Measurements from ENCODE around the gene SMIM23. TPM values are rescaled to one million over a fixed set of nuclear protein-coding genes. Genes with fewer than 3 reads are reported as not detected.

SMIM23 gene
- polyA plus RNA-seq, 1 of the 3 experiments (the other 2 are of a cell fraction), result not detected

DNA sequence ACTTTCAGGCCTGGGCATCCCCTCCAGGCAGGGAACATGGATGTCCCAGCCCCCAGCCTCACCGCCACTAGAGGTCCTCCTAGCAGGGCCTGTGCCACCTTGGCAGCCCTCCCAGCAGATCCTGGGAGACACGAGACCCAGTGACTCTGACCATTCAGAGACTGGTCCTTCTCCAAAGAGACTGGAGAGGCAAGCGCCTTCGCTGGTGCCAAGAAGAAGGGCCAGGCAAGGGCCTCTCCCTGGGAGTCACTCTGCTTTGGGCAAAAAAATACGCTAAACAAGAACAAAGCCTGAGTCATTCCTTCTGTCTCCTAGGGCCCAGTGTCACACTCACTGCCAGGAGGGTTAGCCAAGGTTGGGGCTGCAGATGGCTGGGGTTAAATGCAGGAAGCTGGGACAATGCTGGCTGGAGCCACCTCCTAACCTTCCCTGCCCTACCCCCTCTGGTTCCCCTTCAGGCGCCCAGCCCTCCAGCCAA, 35.3 kb upstream of the SMIM23 start:
- TF ChIP-seq, protein P1, sequence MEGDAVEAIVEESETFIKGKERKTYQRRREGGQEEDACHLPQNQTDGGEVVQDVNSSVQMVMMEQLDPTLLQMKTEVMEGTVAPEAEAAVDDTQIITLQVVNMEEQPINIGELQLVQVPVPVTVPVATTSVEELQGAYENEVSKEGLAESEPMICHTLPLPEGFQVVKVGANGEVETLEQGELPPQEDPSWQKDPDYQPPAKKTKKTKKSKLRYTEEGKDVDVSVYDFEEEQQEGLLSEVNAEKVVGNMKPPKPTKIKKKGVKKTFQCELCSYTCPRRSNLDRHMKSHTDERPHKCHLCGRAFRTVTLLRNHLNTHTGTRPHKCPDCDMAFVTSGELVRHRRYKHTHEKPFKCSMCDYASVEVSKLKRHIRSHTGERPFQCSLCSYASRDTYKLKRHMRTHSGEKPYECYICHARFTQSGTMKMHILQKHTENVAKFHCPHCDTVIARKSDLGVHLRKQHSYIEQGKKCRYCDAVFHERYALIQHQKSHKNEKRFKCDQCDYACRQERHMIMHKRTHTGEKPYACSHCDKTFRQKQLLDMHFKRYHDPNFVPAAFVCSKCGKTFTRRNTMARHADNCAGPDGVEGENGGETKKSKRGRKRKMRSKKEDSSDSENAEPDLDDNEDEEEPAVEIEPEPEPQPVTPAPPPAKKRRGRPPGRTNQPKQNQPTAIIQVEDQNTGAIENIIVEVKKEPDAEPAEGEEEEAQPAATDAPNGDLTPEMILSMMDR (IDR thresholded peaks at IDR 0.05), result peak; percentile 19; the same call in 1 of the 2 replicates
- TF ChIP-seq TAF1 (IDR thresholded peaks at IDR 0.05; ENCODE audit: borderline replicate concordance, low read depth, low read length) (no peak), TCF12 (IDR thresholded peaks at IDR 0.05) (no peak)
- DNase-seq, result peak; percentile 26
- no peaks in the 10 kb centered on the region for H3K9me3 ChIP-seq
- no peaks in the 10 kb centered on the region for H3F3A ChIP-seq (replicated peaks; ENCODE audit: insufficient read depth)
- no peak overlapping the region for H3K4me2 ChIP-seq
- no peaks in the 10 kb centered on the region for H4K20me1 ChIP-seq (ENCODE audit: insufficient read depth)
- CTCF ChIA-PET, result no interaction called here
- H3K4me3 ChIP-seq (ENCODE audit: low read depth in 2 of 2, low read length in 1 of 2), result no peak overlapping the region
- no peaks in the 10 kb centered on the region for H3K36me3 ChIP-seq (replicated peaks in 1 of 2; ENCODE audit: control insufficient read depth in 1 of 2, insufficient read depth in 2 of 2, low read length in 1 of 2)
- no peaks in the 10 kb centered on the region for H3K79me2 ChIP-seq (ENCODE audit: insufficient read depth)
- POLR2A ChIA-PET, result no interaction called here
- 65% methylated on average over 5 of the region's 6 CpGs for WGBS (ENCODE audit: low lambda C conversion rate)
- H3K9ac ChIP-seq, result no peak overlapping the region
- H3K27ac ChIP-seq (ENCODE audit: low read depth in 2 of 2, low read length in 1 of 2), result no peak overlapping the region
- no peaks in the 10 kb centered on the region; the same call in 1 of the 2 replicates for H3K27me3 ChIP-seq (ENCODE audit: insufficient read depth)
- no peaks in the 10 kb centered on the region for H3K4me1 ChIP-seq (ENCODE audit: control insufficient read depth in 1 of 2, insufficient read depth in 2 of 2, low read depth in 1 of 2, low read length in 1 of 2)
- no peaks in the 10 kb centered on the region for H3K9me2 ChIP-seq
- no peak overlapping the region for H2AFZ ChIP-seq (ENCODE audit: low read depth)

DNA sequence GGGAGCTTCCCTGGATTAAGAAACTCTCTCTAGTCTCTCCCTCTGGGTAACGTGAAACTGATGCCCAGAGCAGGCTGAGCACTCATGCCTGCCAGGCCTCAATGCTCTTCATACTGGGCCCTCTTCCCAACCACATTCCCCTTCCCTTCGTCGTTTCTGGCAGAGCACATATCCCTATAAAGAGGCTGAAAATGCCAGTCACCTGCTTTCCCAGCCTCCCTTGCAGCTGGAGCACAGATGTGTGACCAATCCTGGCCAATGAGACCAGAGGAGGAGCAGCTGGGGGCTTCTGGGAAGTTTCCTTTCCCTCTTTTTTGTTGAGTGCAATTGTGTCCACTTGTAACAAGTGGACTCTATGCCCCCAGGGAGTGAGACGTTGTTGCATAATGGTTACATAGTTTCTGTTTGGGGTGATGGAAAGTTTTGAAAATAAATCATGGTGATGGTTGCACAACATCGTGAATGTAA, 30.2 kb upstream of the SMIM23 start:
- Histone ChIP-seq H3K9me3 (no peaks in the 10 kb centered on the region), H3K27me3 (ENCODE audit: insufficient read depth) (no peaks in the 10 kb centered on the region), H4K20me1 (ENCODE audit: insufficient read depth) (no peaks in the 10 kb centered on the region), H3K36me3 (replicated peaks in 1 of 2; ENCODE audit: control insufficient read depth in 1 of 2, insufficient read depth in 2 of 2, low read length in 1 of 2) (no peaks in the 10 kb centered on the region), H3K9ac (no peak overlapping the region), H2AFZ (ENCODE audit: low read depth) (no peak overlapping the region), H3K79me2 (ENCODE audit: insufficient read depth) (no peaks in the 10 kb centered on the region), H3F3A (replicated peaks; ENCODE audit: insufficient read depth) (no peaks in the 10 kb centered on the region), H3K9me2 (no peaks in the 10 kb centered on the region), H3K27ac (ENCODE audit: low read depth in 2 of 2, low read length in 1 of 2) (no peak overlapping the region), H3K4me1 (ENCODE audit: control insufficient read depth in 1 of 2, insufficient read depth in 2 of 2, low read depth in 1 of 2, low read length in 1 of 2) (no peaks in the 10 kb centered on the region), H3K4me3 (ENCODE audit: low read depth in 2 of 2, low read length in 1 of 2) (no peak overlapping the region), H3K4me2 (no peak overlapping the region)
- DNase-seq, result no peak
- TF ChIP-seq NFIC (IDR thresholded peaks at IDR 0.05; ENCODE audit: borderline replicate concordance) (no peak), RAD21 (IDR thresholded peaks at IDR 0.05; ENCODE audit: low read length) (no peak), ELF1 (IDR thresholded peaks at IDR 0.05) (no peak), MXI1 (IDR thresholded peaks at IDR 0.05; ENCODE audit: low read depth, low read length) (no peak), GATA2 (CRISPR knock-in tag; IDR thresholded peaks at IDR 0.05) (no peak), RCOR1 (IDR thresholded peaks at IDR 0.05; ENCODE audit: low read length) (no peak), YY1 (IDR thresholded peaks at IDR 0.05; ENCODE audit: low read depth) (no peak), CHD2 (IDR thresholded peaks at IDR 0.05; ENCODE audit: low read length, partially characterized antibody) (no peak), SIN3A (IDR thresholded peaks at IDR 0.05; ENCODE audit: borderline replicate concordance, low read depth, low read length) (no peak)
- TF ChIP-seq, protein P2, sequence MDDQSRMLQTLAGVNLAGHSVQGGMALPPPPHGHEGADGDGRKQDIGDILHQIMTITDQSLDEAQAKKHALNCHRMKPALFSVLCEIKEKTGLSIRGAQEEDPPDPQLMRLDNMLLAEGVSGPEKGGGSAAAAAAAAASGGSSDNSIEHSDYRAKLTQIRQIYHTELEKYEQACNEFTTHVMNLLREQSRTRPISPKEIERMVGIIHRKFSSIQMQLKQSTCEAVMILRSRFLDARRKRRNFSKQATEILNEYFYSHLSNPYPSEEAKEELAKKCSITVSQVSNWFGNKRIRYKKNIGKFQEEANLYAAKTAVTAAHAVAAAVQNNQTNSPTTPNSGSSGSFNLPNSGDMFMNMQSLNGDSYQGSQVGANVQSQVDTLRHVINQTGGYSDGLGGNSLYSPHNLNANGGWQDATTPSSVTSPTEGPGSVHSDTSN (IDR thresholded peaks at IDR 0.05), result no peak
- TF ChIP-seq, protein P3, sequence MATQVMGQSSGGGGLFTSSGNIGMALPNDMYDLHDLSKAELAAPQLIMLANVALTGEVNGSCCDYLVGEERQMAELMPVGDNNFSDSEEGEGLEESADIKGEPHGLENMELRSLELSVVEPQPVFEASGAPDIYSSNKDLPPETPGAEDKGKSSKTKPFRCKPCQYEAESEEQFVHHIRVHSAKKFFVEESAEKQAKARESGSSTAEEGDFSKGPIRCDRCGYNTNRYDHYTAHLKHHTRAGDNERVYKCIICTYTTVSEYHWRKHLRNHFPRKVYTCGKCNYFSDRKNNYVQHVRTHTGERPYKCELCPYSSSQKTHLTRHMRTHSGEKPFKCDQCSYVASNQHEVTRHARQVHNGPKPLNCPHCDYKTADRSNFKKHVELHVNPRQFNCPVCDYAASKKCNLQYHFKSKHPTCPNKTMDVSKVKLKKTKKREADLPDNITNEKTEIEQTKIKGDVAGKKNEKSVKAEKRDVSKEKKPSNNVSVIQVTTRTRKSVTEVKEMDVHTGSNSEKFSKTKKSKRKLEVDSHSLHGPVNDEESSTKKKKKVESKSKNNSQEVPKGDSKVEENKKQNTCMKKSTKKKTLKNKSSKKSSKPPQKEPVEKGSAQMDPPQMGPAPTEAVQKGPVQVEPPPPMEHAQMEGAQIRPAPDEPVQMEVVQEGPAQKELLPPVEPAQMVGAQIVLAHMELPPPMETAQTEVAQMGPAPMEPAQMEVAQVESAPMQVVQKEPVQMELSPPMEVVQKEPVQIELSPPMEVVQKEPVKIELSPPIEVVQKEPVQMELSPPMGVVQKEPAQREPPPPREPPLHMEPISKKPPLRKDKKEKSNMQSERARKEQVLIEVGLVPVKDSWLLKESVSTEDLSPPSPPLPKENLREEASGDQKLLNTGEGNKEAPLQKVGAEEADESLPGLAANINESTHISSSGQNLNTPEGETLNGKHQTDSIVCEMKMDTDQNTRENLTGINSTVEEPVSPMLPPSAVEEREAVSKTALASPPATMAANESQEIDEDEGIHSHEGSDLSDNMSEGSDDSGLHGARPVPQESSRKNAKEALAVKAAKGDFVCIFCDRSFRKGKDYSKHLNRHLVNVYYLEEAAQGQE (IDR thresholded peaks at IDR 0.05; ENCODE audit: low read depth, low read length), result no peak
- TF ChIP-seq, protein P1 (IDR thresholded peaks at IDR 0.05), result no peak
- ChIA-PET POLR2A (no interaction called here), CTCF (interaction anchor here (0.7 to 1.3 kb wide), 2 partner anchors 17 to 125 kb away, joined by 3 read pairs; no protein-coding TSS in a partner anchor)
- WGBS (ENCODE audit: low lambda C conversion rate), result 49% methylated on average over 5 of the region's 5 CpGs
